Measurements from ENCODE around the gene SNIP1. TPM values are rescaled to one million over a fixed set of nuclear protein-coding genes. Genes with fewer than 3 reads are reported as not detected.

Gene SNIP1
- 10 to 100 TPM; 13.5 to 23.4 (median 15.6) TPM for total RNA-seq

DNA sequence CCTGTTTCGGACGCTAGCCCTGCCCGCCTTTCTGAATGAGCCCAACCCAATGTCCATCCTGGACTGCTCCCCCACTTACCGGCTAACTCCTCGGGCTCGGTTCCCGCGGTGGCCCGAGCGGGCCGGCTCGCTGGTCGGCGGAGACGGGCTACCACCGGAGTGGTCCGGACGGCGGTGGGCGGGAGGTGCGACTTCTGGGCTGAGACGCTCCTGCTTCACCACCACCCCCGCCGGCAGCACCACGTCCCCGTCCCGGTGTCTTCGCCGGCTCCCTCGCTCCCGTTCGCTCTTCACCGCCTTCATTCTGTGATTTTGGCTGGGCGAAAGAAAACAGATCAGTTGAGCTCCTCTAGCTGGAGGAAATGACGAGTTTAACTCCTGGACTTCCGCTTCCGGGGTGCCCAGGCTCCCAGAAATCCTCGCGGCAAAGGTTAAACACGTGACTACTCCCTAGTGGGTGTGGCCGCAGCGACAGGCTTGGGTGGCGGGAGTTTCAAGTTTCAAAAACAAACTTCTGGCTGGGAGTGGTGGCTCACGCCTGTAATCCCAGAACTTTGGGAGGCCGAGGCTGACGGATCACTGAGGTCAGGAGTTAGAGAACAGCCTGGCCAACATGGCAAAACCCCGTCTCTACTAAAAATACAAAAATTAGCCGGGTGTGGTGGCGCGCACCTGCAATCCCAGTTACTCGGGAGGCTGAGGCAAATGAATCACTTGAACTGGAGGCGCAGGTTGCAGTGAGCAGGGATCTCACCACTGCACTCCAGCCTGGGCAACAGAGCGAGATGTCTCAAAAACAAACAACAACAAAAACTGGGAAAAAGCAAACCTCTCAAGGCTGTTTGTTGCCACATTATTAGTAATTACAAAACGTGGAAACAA is at the start of gene SNIP1:
Gene SNIP1, minus strand, starts transcription at position 367 of the 882 bp plus-strand sequence. Its CDS starts 64 bp downstream, at position 303.
- Histone ChIP-seq H3K4me1 (peaks cover 32% of the 10 kb centered on the region), H3K9me3 (no peaks in the 10 kb centered on the region), H3K4me3 (peak within 1 kb of the TSS; percentile 85), H3K27ac (peak within 1 kb of the TSS; percentile 86), H3K27me3 (no peaks in the 10 kb centered on the region), H3K36me3 (peaks cover 6% of the 10 kb centered on the region)
- peak; percentile 95 to 97 for DNase-seq (ENCODE audit: low spot score in 2 of 2)
- TF ChIP-seq, protein P1, sequence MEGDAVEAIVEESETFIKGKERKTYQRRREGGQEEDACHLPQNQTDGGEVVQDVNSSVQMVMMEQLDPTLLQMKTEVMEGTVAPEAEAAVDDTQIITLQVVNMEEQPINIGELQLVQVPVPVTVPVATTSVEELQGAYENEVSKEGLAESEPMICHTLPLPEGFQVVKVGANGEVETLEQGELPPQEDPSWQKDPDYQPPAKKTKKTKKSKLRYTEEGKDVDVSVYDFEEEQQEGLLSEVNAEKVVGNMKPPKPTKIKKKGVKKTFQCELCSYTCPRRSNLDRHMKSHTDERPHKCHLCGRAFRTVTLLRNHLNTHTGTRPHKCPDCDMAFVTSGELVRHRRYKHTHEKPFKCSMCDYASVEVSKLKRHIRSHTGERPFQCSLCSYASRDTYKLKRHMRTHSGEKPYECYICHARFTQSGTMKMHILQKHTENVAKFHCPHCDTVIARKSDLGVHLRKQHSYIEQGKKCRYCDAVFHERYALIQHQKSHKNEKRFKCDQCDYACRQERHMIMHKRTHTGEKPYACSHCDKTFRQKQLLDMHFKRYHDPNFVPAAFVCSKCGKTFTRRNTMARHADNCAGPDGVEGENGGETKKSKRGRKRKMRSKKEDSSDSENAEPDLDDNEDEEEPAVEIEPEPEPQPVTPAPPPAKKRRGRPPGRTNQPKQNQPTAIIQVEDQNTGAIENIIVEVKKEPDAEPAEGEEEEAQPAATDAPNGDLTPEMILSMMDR (IDR thresholded peaks at IDR 0.05): no peak
- TF ChIP-seq POLR2A (IDR thresholded peaks at IDR 0.05) (peak; percentile 42 to 56), EP300 (IDR thresholded peaks at IDR 0.05) (no peak), POLR2AphosphoS5 (IDR thresholded peaks at IDR 0.05) (peak; percentile 55 to 90 (median 70))
- 23% methylated on average over 28 of the region's 54 CpGs for WGBS

DNA sequence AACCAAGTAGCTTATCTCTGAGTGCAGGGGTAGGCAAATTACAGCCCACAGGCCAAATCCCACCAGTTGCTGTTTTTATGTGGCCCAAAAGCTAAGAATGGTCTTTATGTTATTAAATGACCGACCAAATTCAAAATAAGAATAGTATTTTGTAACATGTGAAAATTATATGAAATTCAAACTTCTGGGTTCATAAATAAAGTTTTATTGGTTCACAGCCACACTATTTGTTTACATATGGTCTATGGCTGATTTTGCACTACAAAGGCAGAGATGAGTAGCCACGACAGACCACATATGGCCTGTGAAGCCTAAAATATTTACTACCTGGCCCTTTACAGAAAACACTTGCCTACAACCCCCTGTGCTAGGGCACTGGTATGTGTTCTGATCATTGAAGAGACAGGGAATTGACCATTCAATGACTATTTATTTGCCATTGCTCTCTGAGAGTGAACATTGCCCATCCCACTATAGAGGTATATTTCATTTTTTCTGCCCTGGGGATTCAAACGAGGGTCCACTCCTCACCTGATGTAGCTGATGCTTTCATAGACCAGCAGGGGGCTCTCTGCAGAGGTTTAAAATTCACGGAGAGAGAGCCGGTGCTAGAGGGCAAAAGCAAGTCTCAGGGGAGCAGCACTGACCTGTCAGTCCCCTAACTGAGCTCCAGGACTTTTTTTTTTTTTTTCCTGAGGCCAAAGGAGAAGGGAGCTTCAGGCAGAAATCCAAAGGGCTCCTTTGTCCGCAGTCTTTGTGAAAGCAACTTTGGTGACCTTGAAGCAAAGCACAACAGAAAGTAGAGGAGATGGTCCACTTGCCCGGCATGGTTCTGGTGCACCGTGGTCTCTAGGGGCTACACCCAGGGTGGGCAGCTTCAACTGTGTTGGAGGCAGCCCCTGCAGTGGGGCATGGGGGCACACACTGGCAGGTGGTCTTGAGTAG is 48.9 kb upstream of the SNIP1 start:
- H3K36me3 ChIP-seq: no peaks in the 10 kb centered on the region
- H3K4me1 ChIP-seq: peaks cover 13% of the 10 kb centered on the region
- no peaks in the 10 kb centered on the region for H3K9me3 ChIP-seq
- TF ChIP-seq, protein P1 (IDR thresholded peaks at IDR 0.05): peak; percentile 21 to 43
- TF ChIP-seq EP300 (IDR thresholded peaks at IDR 0.05) (no peak), POLR2AphosphoS5 (IDR thresholded peaks at IDR 0.05) (no peak), POLR2A (IDR thresholded peaks at IDR 0.05) (no peak)
- peaks cover under 1% of the 10 kb centered on the region for H3K27me3 ChIP-seq
- no peak for DNase-seq (ENCODE audit: low spot score in 2 of 2)
- H3K4me3 ChIP-seq: no peak overlapping the region
- no peak overlapping the region for H3K27ac ChIP-seq
- 33% methylated on average over 8 of the region's 8 CpGs for WGBS

GRCh38 chr1:37601441-37601840 is 47.3 kb upstream of the SNIP1 start:
- Histone ChIP-seq H3K9me3 (no peaks in the 10 kb centered on the region), H3K27me3 (no peaks in the 10 kb centered on the region), H3K4me3 (no peak overlapping the region), H3K27ac (no peak overlapping the region), H3K36me3 (no peaks in the 10 kb centered on the region), H3K4me1 (peaks cover 14% of the 10 kb centered on the region)
- no peak for TF ChIP-seq POLR2AphosphoS5 (IDR thresholded peaks at IDR 0.05)
- TF ChIP-seq, protein P1 (IDR thresholded peaks at IDR 0.05): no peak
- TF ChIP-seq POLR2A (IDR thresholded peaks at IDR 0.05): no peak
- no peak for TF ChIP-seq EP300 (IDR thresholded peaks at IDR 0.05)
- DNase-seq (ENCODE audit: low spot score in 2 of 2): no peak

DNA sequence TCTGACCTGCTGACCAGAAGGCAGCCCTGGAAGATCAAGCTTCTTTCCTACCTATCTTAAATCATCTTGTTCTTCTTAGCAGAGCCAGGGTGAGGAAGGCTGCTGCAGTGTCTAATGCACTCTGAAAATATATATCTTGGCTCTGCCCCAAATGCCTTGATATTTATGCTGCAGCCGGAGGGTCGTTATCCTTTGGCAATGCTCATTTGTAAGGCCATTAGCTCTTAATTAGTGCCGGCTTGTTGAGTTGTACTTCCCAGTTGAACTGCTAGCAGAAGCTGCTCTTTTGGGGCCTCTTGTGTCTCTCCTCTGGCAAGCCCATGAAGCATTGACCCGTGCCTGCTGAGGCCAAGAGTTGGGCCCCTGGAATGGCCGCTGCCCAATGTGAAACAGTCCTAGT is 45.8 kb upstream of the SNIP1 start:
- H3K27ac ChIP-seq: no peak overlapping the region
- 71% methylated on average over 5 of the region's 5 CpGs for WGBS
- TF ChIP-seq, protein P1 (IDR thresholded peaks at IDR 0.05): no peak
- TF ChIP-seq EP300 (IDR thresholded peaks at IDR 0.05) (no peak), POLR2AphosphoS5 (IDR thresholded peaks at IDR 0.05) (no peak), POLR2A (IDR thresholded peaks at IDR 0.05) (no peak)
- no peak for DNase-seq (ENCODE audit: low spot score in 2 of 2)
- H3K27me3 ChIP-seq: no peaks in the 10 kb centered on the region
- no peaks in the 10 kb centered on the region for H3K36me3 ChIP-seq
- H3K4me1 ChIP-seq: peaks cover 16% of the 10 kb centered on the region
- no peak overlapping the region for H3K4me3 ChIP-seq
- H3K9me3 ChIP-seq: no peaks in the 10 kb centered on the region
